Uterus (tissue), 2 donors: ENCODE data around the gene LIMK2.

Experiments
- CTCF ChIP-seq, 4 experiments: fragments of 200-600 bp in 2 of 4; fragments of 450-650 bp in 2 of 4; sonication (generic) in 2 of 4; IDR thresholded peaks; one replicate each; pipeline ENCODE4 v1.5.1; 2016 to 2019; ENCODE audit warnings: antibody characterized with exemption in 4 of 4, mild to moderate bottlenecking in 2 of 4, moderate library complexity in 1 of 4
- POLR2A ChIP-seq, 2 donors: fragments of 450-650 bp; IDR thresholded peaks; one replicate each; pipeline ENCODE4 v1.6.1; 2016; ENCODE audit warnings: antibody characterized with exemption in 2 of 2, mild to moderate bottlenecking in 1 of 2, moderate library complexity in 1 of 2

GRCh38 chr22:31210556-31211421 lies 1.3 kb upstream of the LIMK2 start:
- TF ChIP-seq CTCF (IDR thresholded peaks at IDR 0.05), result no peak
- TF ChIP-seq POLR2A (IDR thresholded peaks at IDR 0.05), result no peak
